Esophagus squamous epithelium (tissue), 4 donors: ENCODE results near the gene SETX.

Source experiments
- POLR2A ChIP-seq, 4 donors: fragments of 450-650 bp; IDR thresholded peaks; one replicate each; pipeline ENCODE4 v1.6.1; 2017; ENCODE audit warnings: antibody characterized with exemption in 4 of 4, mild to moderate bottlenecking in 4 of 4, moderate library complexity in 3 of 4
- TF ChIP-seq, protein P1 (sequence below), 6 experiments: fragments of 450-650 bp in 4 of 6; fragments of 200-600 bp in 2 of 6; sonication (generic) in 2 of 6; IDR thresholded peaks; one replicate each; pipeline ENCODE4 v1.5.1; 2016 to 2019; ENCODE audit warnings: antibody characterized with exemption in 6 of 6, mild to moderate bottlenecking in 4 of 6, moderate library complexity in 4 of 6

DNA sequence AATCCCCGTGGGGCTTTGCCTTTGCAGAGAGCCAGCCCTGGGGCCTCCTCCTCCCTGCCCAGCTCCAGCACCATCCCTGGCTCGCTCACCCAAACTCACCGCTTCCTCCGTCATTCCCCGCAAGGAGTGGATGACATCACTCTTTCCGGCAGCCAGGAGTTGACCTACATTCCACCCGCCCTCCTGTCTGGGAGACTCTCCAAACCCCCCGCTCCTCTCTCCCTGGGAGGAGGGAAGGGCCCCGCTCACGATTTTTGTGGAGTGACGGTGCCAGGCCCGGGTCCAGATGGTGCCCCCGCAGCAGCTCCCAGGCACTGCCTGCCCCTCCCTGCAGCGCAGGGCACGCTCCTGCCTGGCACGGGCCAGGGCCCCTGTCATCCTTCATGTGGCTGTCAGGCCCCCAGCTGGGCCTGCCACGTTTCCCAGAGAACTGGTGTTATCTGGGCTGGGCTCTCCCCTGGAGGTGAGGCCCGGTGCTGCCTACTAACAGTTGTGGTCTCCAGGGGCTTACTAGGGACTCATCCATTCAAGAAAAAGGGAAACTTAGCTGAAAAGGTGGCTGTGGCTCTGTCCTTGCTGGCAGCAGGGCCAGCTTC lies 140.7 kb downstream of the SETX start:
- no peak for TF ChIP-seq POLR2A (IDR thresholded peaks at IDR 0.05)
- TF ChIP-seq, protein P1, sequence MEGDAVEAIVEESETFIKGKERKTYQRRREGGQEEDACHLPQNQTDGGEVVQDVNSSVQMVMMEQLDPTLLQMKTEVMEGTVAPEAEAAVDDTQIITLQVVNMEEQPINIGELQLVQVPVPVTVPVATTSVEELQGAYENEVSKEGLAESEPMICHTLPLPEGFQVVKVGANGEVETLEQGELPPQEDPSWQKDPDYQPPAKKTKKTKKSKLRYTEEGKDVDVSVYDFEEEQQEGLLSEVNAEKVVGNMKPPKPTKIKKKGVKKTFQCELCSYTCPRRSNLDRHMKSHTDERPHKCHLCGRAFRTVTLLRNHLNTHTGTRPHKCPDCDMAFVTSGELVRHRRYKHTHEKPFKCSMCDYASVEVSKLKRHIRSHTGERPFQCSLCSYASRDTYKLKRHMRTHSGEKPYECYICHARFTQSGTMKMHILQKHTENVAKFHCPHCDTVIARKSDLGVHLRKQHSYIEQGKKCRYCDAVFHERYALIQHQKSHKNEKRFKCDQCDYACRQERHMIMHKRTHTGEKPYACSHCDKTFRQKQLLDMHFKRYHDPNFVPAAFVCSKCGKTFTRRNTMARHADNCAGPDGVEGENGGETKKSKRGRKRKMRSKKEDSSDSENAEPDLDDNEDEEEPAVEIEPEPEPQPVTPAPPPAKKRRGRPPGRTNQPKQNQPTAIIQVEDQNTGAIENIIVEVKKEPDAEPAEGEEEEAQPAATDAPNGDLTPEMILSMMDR (IDR thresholded peaks at IDR 0.05), result no peak
